ACHN (cell line): ENCODE data around the gene MAMSTR.

Source experiments
- DNase-seq: peaks from one replicate; pipeline ENCODE4 v3.0.0-alpha.2; 2015
- in situ Hi-C: cut with HindIII; loops from 2 replicates; pipeline ENCODE4 v1.10.0; 2017; ENCODE audit warnings: low sequenced_read_pairs, low pct_ligation_motif_present, low pct_unique_long_range_greater_than_20kb

The MAMSTR gene

DNA sequence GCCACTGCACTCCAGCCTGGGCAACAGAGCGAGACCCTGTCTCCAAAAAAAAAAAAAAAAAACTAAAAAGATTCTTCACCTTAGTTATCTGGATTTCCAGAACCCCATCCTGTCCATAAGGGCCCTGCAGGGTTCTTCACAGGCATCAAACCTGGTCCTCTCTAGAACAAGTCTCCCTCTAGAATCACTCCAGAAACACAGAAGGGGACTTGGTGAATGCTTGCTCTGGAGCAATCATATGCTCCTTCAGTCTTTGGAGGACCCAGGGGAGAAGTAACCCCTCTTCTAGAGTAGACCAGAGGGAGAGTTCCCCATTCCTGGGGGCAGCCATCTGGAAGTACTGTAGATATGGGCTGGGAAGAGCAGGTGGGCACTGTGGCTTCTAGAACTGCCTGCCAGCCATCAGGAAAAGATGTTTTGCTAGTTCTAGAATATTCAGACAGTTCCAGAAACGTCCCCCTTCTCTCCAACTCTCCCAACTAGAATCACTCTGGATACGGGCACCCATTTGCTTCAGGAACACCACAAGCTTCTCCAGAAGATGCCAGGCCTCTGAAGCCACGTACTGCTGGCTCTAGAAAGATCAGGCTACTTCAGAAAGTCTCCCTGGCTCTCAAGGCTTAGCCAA lies 30.2 kb upstream of the MAMSTR start:
- DNase-seq: no peak
- in situ Hi-C loops: no loop called here

DNA sequence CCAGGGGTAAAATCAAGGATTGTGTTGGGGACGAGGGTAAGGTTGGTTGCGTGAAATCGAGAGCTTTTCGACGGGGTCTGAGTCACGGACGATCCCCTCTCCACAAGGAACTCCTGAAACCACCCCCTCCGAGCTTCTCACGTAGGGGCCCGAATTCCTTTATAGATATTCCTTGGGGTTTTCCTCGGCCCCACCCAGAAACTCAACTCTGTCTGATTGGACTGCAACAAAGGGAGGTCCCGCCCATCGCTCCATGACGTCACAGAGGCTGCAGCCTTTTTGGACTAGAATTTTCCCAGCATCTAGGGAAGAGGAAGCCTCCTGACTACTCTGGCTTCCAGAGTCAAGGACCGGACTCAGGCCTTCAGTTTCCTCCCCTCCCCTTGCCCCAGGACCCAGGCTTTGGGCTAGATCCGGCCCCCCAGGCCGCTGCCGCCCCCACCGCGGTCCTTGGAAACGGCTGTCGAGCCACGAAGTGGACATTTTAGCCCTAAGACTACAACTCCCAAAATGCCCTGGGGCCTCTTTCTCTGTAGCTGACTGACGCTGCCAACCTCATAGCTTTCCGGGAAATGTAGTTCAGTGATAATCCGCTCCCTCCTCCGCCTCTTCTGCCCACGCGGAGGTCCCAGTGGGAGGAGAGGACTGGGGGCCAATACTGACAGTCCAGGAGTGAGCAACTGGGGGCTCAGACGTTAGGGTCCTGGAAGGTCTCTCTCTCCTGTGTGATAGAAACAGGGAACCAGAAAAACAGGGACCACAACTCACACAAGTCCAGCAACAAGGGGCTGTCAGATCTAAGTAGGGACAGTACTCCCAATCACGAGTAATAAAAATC lies 27.4 kb upstream of the MAMSTR start, which contains the start of gene IZUMO1:
IZUMO1 (minus strand) TSS at position 172 of the 838 bp plus-strand sequence. CDS start 1,050 bp downstream, outside the sequence.
- no peak for DNase-seq
- in situ Hi-C loops: no loop called here

DNA sequence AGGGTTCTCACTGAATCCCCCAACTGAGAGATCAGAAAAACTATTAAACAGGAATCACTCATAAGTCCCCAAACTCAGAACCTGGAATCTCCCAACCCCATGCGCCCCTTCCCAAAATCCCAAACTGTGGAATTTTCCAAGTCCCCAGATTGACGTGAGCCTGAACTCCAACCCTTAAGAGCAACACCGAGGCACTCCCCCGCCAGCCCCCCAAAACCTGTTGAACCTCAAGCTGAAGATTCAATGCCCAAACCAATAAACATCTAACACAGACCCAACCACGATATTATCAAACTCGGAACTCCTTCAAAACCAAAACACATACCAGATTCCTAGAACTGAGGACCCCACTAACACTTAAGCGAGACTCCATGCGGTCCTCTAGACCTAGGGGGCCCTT lies 26.6 kb upstream of the MAMSTR start:
- in situ Hi-C loops: no loop called here
- no peak for DNase-seq

- DNase-seq: peak; percentile 40
- in situ Hi-C loops: no loop called here
Observed at GRCh38 chr19:48745208-48745995, 25.9 kb upstream of the MAMSTR start.

- DNase-seq: no peak
- in situ Hi-C loops: no loop called here
Observed at GRCh38 chr19:48742096-48742495, 22.6 kb upstream of the MAMSTR start.

DNA sequence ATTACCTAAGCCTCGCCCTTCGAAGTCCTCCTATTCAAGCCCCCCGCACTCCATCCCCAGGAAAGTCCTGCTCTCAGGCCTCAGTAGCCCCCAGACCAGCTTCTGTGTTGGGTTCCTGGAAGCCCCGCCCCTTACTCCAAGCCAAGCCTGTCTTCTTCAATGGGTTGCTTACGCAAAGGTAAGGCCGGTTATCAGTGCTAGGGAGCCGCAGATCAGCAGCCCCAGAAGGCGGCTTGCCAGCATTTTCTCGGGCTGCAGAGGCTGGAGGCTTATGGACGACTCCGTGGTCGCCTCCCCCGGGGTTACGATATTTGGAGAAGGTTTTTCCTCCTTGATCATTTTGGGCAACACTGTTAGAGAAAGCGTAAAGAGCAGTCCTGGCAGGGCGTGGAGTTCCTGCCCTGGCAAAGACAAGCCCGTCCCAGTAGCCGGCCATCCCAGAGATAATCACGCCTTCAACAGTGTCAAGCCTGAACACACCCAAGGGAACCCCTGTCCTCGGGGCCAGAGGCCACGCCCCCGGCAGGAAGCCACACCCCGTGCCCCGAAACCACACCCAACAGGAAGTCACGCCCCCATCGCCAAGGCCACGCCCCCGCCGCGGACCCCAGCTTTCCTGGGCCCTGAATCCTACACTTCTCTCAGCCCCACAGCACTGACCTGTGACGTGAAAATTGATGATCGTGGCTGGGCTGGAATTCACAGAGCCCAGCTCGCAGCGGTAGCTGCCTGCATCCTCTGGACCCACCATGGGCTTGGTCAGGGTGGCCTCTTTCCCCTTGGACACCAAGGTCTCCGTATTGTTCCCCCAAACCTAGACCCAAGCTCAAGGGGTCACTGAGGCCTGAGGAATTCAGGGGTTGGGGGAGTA lies 21.8 kb upstream of the MAMSTR start:
- in situ Hi-C loops: no loop called here
- no peak for DNase-seq

DNA sequence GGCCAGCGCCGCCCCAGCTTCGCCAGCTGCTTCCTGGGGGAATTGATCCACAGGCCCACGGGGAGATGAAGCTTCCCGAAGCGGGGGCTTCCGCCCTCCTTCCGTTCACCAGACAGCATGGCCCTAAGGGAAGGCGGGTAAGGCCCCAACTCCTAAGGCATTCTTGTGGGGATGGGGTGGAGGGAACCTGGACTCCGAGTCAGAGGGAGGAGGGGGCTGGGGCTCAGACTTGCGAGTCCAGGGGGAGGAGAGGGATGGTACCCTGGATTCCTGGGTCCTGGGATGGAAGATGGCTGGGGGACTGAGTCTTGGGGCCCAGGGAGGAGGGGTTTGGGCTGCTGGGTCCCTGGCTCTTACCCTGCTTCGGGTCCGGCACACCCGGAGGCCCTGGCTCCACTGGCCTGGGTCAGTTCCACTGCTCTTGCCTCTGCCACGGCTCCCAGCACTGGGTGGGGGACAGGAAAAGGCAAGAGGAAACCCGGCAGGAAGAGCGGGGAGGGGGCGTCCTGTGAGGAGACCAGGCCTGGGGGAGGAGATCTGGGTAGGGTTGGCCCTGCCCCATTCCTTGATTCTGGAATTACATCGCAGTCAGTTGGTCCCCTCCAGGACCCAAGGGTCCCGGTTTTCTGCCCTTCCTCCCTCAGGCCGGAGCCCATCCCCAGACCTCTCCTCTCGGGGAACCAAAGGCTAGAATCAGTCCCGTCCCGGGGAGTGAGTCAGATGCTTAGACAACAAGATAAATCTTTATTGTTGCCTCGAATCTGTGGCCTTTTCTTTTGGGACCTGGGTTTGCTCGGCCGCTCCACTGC lies 20.8 kb upstream of the MAMSTR start, which contains the start of gene RASIP1:
RASIP1 (minus strand) TSS at position 447 of the 809 bp plus-strand sequence; CDS start at position 119, 328 bp downstream.
- no peak for DNase-seq
- in situ Hi-C loops: no loop called here

- DNase-seq: no peak
Observed at GRCh38 chr19:48739404-48740163, 20.1 kb upstream of the MAMSTR start.

GRCh38 chr19:48738557-48739403 lies 19.3 kb upstream of the MAMSTR start:
- in situ Hi-C loops: no loop called here
- DNase-seq: peak; percentile 87

More at GRCh38 chr19:48739404-48740163, 20.1 kb upstream of the MAMSTR start:
- in situ Hi-C loops: no loop called here

GRCh38 chr19:48737360-48737998 lies 18.0 kb upstream of the MAMSTR start:
- in situ Hi-C loops: no loop called here
- no peak for DNase-seq

- no peak for DNase-seq
- in situ Hi-C loops: no loop called here
Observed at GRCh38 chr19:48735031-48735615, 15.6 kb upstream of the MAMSTR start.

DNA sequence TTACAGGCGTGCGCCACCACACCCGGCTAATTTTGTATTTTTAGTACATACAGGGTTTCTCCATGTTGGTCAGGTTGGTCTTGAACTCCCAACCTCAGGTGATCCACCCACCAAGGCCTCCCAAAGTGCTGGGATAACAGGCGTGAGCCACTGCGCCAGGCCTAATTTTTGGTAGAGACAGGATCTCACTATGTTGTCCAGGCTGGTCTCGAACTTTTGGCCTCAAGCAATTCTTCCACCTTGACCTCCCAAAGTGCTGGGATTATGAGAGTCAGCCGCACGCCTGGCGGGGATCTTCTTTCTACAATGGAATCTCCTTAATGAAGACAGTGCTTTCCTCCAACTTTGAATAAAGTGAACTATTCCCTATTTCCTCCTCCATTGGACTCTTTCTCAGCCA lies 15.1 kb upstream of the MAMSTR start:
- in situ Hi-C loops: no loop called here
- DNase-seq: no peak

DNA sequence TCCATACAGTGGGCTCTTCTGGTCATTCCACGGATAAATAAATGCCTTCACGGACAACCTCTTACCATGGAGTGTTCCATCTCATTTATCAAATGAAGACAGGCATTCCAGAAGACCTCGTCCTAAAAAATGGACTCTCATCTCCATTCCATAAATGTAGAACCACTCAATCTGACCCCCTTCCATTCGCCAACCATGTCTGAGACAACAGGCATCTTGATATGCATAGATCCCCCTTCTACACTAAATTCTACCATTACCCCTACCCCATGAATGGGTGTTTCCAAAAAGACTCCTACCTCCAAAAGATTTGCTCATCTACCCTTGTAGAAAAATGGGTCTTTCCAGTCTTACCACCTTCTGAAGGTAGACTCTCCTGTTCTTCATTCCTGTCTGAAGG lies 11.9 kb upstream of the MAMSTR start:
- in situ Hi-C loops: no loop called here
- no peak for DNase-seq

DNA sequence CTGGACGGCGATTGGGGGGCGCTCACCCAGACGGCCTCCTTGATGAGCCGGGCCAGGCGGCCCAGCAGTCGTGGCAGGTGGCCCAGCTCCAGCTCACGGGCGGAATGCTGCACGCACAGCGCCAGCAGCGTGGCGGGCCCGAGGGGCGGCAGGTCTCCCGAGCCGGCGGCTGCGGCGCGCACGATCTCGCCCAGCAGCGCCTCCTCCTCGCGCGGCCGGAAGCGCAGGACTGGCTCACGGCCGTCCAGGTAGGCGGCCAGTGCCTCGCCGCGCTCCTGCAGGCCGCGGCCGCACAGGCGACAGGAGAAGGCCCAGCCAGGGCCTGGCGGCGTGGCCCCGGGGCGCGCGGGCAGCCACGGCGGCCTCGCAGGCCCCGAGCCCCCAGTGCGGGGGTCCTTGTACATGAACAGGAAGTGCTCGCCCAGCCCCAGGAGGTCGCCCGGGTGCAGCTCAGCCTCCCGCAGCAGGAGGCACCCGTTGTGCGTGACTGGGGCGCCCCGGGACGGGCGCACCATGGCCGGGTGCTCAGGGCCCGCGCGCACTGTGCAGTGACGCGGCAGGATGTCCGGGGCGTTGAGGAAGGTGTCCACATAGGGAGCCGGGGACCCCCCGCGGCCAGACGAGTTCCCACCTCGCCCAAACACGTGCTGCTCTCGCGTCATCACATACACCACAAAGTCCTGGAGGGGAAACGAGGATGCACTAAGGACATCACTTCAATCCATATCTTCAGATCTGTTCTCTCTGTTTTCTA lies 9.6 kb upstream of the MAMSTR start:
- in situ Hi-C loops: no loop called here
- DNase-seq: no peak

- in situ Hi-C loops: no loop called here
- DNase-seq: no peak
Observed at GRCh38 chr19:48726556-48726955, 7.0 kb upstream of the MAMSTR start.
